ENCODE measurements around the gene PLA1A.

The PLA1A gene

DNA sequence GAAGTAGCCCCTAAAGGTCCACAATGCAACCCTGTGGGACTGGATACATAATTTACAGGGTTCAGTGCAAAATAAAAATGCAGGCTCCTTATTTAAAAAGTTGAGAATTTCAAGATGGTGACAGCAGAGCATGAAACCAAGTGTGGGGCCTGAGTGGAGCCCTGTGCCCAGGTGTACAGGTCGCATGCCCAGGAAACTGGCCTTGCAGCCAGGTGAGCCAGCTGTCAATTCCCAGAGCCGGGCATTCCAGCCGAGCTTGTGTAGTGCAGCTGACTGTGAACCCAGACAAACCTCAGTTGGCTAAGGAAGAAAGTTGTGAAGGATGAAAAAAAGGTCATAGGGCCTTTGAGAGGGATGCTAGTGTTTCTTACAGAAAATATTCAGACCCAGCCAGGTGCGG is 35.1 kb downstream of the PLA1A start:
- TF ChIP-seq ZNF76 (tag by site-specific recombination; IDR thresholded peaks at IDR 0.05; ENCODE audit: borderline replicate concordance, low read depth) (no peak), ZNF391 (tag by site-specific recombination; IDR thresholded peaks at IDR 0.05; ENCODE audit: borderline replicate concordance, low read depth) (no peak), ZNF335 (tag by site-specific recombination; conservative IDR thresholded peaks at IDR 0.05) (no peak), ZNF664 (tag by site-specific recombination; IDR thresholded peaks at IDR 0.05) (no peak), ZNF610 (tag by site-specific recombination; IDR thresholded peaks at IDR 0.05; ENCODE audit: borderline replicate concordance) (no peak), KLF1 (tag by site-specific recombination; IDR thresholded peaks at IDR 0.05) (no peak), OSR2 (tag by site-specific recombination; IDR thresholded peaks at IDR 0.05) (no peak), PRDM1 (tag by site-specific recombination; IDR thresholded peaks at IDR 0.05) (no peak), ZNF629 (tag by site-specific recombination; IDR thresholded peaks at IDR 0.05) (no peak), ZNF37A (tag by site-specific recombination; IDR thresholded peaks at IDR 0.05) (no peak), ZNF837 (tag by site-specific recombination; IDR thresholded peaks at IDR 0.05) (no peak)
- TF ChIP-seq, protein P1, sequence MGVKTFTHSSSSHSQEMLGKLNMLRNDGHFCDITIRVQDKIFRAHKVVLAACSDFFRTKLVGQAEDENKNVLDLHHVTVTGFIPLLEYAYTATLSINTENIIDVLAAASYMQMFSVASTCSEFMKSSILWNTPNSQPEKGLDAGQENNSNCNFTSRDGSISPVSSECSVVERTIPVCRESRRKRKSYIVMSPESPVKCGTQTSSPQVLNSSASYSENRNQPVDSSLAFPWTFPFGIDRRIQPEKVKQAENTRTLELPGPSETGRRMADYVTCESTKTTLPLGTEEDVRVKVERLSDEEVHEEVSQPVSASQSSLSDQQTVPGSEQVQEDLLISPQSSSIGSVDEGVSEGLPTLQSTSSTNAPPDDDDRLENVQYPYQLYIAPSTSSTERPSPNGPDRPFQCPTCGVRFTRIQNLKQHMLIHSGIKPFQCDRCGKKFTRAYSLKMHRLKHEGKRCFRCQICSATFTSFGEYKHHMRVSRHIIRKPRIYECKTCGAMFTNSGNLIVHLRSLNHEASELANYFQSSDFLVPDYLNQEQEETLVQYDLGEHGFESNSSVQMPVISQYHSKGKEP (tag by site-specific recombination; IDR thresholded peaks at IDR 0.05), result no peak
- TF ChIP-seq, protein P2, sequence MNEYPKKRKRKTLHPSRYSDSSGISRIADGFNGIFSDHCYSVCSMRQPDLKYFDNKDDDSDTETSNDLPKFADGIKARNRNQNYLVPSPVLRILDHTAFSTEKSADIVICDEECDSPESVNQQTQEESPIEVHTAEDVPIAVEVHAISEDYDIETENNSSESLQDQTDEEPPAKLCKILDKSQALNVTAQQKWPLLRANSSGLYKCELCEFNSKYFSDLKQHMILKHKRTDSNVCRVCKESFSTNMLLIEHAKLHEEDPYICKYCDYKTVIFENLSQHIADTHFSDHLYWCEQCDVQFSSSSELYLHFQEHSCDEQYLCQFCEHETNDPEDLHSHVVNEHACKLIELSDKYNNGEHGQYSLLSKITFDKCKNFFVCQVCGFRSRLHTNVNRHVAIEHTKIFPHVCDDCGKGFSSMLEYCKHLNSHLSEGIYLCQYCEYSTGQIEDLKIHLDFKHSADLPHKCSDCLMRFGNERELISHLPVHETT (tag by site-specific recombination; IDR thresholded peaks at IDR 0.05), result no peak
- Histone ChIP-seq H3K9me3 (ENCODE audit: control insufficient read depth, insufficient read depth, low read depth, low read length) (no peaks in the 10 kb centered on the region), H3K27ac (ENCODE audit: extremely low read depth, low read depth, low read length) (no peak overlapping the region), H3K4me1 (ENCODE audit: control insufficient read depth, insufficient read depth, low read length) (no peaks in the 10 kb centered on the region), H3K36me3 (ENCODE audit: control insufficient read depth in 2 of 2, insufficient read depth in 1 of 2, low read length in 2 of 2) (no peaks in the 10 kb centered on the region), H3K4me3 (ENCODE audit: low read depth, low read length) (no peak overlapping the region)
- POLR2A ChIA-PET, result no interaction called here
- CTCF ChIA-PET, result no interaction called here

DNA sequence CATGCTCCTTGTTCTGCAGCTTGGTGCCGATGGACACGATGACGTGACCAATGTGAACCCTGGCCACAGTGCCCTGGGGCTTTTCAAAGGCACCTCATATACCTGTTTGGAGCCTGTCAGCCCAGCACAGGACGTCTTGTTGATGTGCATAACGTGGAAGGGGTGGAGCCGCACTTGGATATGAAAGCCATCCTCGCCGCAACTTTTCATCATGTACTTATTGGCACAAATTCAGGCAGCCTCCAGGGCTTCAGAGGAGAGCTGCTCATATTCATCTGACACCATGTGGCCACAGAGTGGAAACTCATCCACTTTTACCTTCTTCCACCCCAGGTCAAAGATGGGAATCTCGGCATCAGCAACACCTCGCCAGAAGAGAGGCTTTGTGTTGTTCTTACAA is 38.0 kb downstream of the PLA1A start:
- ChIA-PET CTCF (no interaction called here), POLR2A (no interaction called here)
- Histone ChIP-seq H3K36me3 (ENCODE audit: control insufficient read depth in 2 of 2, insufficient read depth in 1 of 2, low read length in 2 of 2) (no peaks in the 10 kb centered on the region), H3K9me3 (ENCODE audit: control insufficient read depth, insufficient read depth, low read depth, low read length) (no peaks in the 10 kb centered on the region), H3K4me3 (ENCODE audit: low read depth, low read length) (no peak overlapping the region), H3K4me1 (ENCODE audit: control insufficient read depth, insufficient read depth, low read length) (no peaks in the 10 kb centered on the region), H3K27ac (ENCODE audit: extremely low read depth, low read depth, low read length) (no peak overlapping the region)
- TF ChIP-seq ZBTB21 (tag by site-specific recombination; IDR thresholded peaks at IDR 0.05) (no peak), ZNF248 (tag by site-specific recombination; IDR thresholded peaks at IDR 0.05) (no peak), ZNF776 (tag by site-specific recombination; IDR thresholded peaks at IDR 0.05; ENCODE audit: borderline replicate concordance) (no peak), ZNF624 (tag by site-specific recombination; IDR thresholded peaks at IDR 0.05) (no peak), SCRT1 (tag by site-specific recombination; IDR thresholded peaks at IDR 0.05; ENCODE audit: borderline replicate concordance) (no peak), ZNF501 (tag by site-specific recombination; IDR thresholded peaks at IDR 0.05) (no peak), ZNF664 (tag by site-specific recombination; IDR thresholded peaks at IDR 0.05) (no peak), ZNF350 (tag by site-specific recombination; IDR thresholded peaks at IDR 0.05) (no peak), ZNF791 (tag by site-specific recombination; IDR thresholded peaks at IDR 0.05) (no peak), ZFP3 (tag by site-specific recombination; IDR thresholded peaks at IDR 0.05; ENCODE audit: low read depth) (no peak), OSR2 (tag by site-specific recombination; IDR thresholded peaks at IDR 0.05) (no peak), ZNF24 (tag by site-specific recombination; IDR thresholded peaks at IDR 0.05) (no peak), ZNF48 (tag by site-specific recombination; IDR thresholded peaks at IDR 0.05) (no peak)
- TF ChIP-seq, protein P3, sequence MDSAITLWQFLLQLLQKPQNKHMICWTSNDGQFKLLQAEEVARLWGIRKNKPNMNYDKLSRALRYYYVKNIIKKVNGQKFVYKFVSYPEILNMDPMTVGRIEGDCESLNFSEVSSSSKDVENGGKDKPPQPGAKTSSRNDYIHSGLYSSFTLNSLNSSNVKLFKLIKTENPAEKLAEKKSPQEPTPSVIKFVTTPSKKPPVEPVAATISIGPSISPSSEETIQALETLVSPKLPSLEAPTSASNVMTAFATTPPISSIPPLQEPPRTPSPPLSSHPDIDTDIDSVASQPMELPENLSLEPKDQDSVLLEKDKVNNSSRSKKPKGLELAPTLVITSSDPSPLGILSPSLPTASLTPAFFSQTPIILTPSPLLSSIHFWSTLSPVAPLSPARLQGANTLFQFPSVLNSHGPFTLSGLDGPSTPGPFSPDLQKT (IDR thresholded peaks at IDR 0.05; ENCODE audit: borderline replicate concordance, low read depth, low read length), result no peak
- TF ChIP-seq, protein P4, sequence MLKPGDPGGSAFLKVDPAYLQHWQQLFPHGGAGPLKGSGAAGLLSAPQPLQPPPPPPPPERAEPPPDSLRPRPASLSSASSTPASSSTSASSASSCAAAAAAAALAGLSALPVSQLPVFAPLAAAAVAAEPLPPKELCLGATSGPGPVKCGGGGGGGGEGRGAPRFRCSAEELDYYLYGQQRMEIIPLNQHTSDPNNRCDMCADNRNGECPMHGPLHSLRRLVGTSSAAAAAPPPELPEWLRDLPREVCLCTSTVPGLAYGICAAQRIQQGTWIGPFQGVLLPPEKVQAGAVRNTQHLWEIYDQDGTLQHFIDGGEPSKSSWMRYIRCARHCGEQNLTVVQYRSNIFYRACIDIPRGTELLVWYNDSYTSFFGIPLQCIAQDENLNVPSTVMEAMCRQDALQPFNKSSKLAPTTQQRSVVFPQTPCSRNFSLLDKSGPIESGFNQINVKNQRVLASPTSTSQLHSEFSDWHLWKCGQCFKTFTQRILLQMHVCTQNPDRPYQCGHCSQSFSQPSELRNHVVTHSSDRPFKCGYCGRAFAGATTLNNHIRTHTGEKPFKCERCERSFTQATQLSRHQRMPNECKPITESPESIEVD (tag by site-specific recombination; IDR thresholded peaks at IDR 0.05), result no peak
- TF ChIP-seq, protein P5, sequence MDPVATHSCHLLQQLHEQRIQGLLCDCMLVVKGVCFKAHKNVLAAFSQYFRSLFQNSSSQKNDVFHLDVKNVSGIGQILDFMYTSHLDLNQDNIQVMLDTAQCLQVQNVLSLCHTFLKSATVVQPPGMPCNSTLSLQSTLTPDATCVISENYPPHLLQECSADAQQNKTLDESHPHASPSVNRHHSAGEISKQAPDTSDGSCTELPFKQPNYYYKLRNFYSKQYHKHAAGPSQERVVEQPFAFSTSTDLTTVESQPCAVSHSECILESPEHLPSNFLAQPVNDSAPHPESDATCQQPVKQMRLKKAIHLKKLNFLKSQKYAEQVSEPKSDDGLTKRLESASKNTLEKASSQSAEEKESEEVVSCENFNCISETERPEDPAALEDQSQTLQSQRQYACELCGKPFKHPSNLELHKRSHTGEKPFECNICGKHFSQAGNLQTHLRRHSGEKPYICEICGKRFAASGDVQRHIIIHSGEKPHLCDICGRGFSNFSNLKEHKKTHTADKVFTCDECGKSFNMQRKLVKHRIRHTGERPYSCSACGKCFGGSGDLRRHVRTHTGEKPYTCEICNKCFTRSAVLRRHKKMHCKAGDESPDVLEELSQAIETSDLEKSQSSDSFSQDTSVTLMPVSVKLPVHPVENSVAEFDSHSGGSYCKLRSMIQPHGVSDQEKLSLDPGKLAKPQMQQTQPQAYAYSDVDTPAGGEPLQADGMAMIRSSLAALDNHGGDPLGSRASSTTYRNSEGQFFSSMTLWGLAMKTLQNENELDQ (tag by site-specific recombination; IDR thresholded peaks at IDR 0.05; ENCODE audit: low read depth), result no peak
- TF ChIP-seq, protein P6, sequence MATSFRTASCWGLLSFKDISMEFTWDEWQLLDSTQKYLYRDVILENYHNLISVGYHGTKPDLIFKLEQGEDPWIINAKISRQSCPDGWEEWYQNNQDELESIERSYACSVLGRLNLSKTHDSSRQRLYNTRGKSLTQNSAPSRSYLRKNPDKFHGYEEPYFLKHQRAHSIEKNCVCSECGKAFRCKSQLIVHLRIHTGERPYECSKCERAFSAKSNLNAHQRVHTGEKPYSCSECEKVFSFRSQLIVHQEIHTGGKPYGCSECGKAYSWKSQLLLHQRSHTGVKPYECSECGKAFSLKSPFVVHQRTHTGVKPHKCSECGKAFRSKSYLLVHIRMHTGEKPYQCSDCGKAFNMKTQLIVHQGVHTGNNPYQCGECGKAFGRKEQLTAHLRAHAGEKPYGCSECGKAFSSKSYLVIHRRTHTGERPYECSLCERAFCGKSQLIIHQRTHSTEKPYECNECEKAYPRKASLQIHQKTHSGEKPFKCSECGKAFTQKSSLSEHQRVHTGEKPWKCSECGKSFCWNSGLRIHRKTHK (tag by site-specific recombination; IDR thresholded peaks at IDR 0.05), result no peak
